ENCODE data around the gene ARHGAP44.

ARHGAP44 gene

GRCh38 chr17:12813664-12814063 lies 24.4 kb downstream of the ARHGAP44 start:
- no peak overlapping the region for H3K4me3 ChIP-seq (ENCODE audit: low read depth, low read length)
- in situ Hi-C loops (cut with HindIII; ENCODE audit: low sequenced_read_pairs) = no loop called here
- no peak for TF ChIP-seq CTCF (IDR thresholded peaks at IDR 0.05; ENCODE audit: low read depth, low read length, missing control alignments)
- DNase-seq (ENCODE audit: low read depth) = no peak

GRCh38 chr17:12814718-12815117 lies 25.4 kb downstream of the ARHGAP44 start:
- no peak for DNase-seq (ENCODE audit: low read depth)
- in situ Hi-C loops (cut with HindIII; ENCODE audit: low sequenced_read_pairs) = loop anchor here (5.0 kb wide), 1 partner anchor 43 kb away; no protein-coding TSS in a partner anchor
- no peak overlapping the region for H3K4me3 ChIP-seq (ENCODE audit: low read depth, low read length)
- TF ChIP-seq CTCF (IDR thresholded peaks at IDR 0.05; ENCODE audit: low read depth, low read length, missing control alignments) = no peak

- in situ Hi-C loops (cut with HindIII; ENCODE audit: low sequenced_read_pairs) = loop anchor here (5.0 kb wide), 1 partner anchor 42 kb away; no protein-coding TSS in a partner anchor
- no peak for TF ChIP-seq CTCF (IDR thresholded peaks at IDR 0.05; ENCODE audit: low read depth, low read length, missing control alignments)
- no peak overlapping the region for H3K4me3 ChIP-seq (ENCODE audit: low read depth, low read length)
- no peak for DNase-seq (ENCODE audit: low read depth)
These were observed 26.4 kb downstream of the ARHGAP44 start for GRCh38 chr17:12815642-12816141.

- no peak for DNase-seq (ENCODE audit: low read depth)
- no peak for TF ChIP-seq CTCF (IDR thresholded peaks at IDR 0.05; ENCODE audit: low read depth, low read length, missing control alignments)
- H3K4me3 ChIP-seq (ENCODE audit: low read depth, low read length) = no peak overlapping the region
- in situ Hi-C loops (cut with HindIII; ENCODE audit: low sequenced_read_pairs) = no loop called here
These were observed 32.2 kb downstream of the ARHGAP44 start for GRCh38 chr17:12821376-12821940.

GRCh38 chr17:12826431-12826830 lies 37.1 kb downstream of the ARHGAP44 start:
- no peak for TF ChIP-seq CTCF (IDR thresholded peaks at IDR 0.05; ENCODE audit: low read depth, low read length, missing control alignments)
- no peak for DNase-seq (ENCODE audit: low read depth)
- in situ Hi-C loops (cut with HindIII; ENCODE audit: low sequenced_read_pairs) = no loop called here
- H3K4me3 ChIP-seq (ENCODE audit: low read depth, low read length) = no peak overlapping the region

- DNase-seq (ENCODE audit: low read depth) = no peak
- TF ChIP-seq CTCF (IDR thresholded peaks at IDR 0.05; ENCODE audit: low read depth, low read length, missing control alignments) = no peak
- H3K4me3 ChIP-seq (ENCODE audit: low read depth, low read length) = no peak overlapping the region
- in situ Hi-C loops (cut with HindIII; ENCODE audit: low sequenced_read_pairs) = no loop called here
These were observed 41.5 kb downstream of the ARHGAP44 start for GRCh38 chr17:12830777-12831247.

All from astrocyte of the cerebellum (primary cell).